Measurements from ENCODE around the gene MPND.
"Not testable (repeated sequence)": the region's sequence is repeated elsewhere in the genome, so short reads cannot be mapped to it uniquely, and the experiment has no call there.

Gene MPND

DNA sequence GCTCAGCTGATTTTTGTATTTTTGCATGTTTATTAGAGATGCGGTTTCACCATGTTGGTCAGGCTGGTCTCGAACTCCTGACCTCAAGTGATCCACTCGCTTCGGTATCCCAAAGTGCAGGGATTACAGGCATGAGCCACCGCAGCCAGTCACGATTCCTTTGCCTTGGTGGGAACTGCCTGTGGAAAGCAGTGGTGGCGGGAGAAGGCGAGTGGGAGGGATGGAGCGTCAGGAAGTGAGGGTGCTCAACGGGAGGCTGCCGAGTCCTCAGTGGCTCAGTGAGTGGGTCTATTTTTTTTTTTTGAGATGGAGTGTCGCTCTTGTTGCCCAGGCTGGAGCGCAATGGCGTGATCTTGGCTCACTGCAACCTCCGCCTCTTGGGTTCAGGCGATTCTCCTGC, 5.9 kb downstream of the MPND start:
- DNase-seq (ENCODE audit: low read depth in 2 of 2) = not testable (repeated sequence)

DNA sequence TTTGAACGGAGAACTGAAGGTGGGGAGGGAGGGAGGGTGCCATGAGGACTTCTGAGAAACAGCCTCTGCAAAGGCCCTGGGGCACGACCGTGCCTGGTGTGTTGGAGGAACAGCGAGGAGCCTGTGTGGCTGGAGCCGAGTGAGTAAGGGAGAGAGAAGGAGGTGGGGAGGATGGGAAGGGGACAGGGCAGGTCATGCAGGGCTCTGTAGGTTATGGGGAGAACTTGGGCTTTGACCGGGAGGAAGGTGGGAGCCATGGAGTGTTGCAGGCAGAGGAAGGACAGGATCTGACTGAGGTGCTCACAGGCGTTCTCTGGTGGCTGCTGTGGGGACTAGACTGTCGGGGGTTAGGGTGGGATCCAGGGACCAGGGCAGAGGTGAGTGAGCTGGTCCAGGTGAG, 6.7 kb downstream of the MPND start:
- no peak for DNase-seq (ENCODE audit: low read depth in 2 of 2)

DNA sequence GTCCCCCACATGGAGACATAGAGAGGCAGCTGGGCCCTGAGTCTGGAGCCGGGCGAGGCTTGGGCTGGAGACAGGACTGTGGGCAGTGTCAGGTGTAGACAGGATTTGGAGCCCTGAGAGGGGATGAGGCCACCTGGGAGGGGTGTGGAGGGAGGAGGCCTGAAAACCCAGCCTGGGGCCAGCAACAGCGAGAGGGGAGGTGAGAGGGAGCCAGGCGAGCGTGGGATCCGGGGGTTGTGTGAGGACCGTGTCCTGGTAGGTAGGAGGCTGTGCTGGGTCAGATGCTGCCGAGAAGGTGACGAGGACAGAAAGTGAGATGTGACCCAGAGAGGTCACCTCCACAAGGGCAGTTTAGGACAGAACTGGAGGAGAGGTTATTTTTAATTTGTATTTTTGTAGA, 7.4 kb downstream of the MPND start:
- no peak for DNase-seq (ENCODE audit: low read depth in 2 of 2)

DNA sequence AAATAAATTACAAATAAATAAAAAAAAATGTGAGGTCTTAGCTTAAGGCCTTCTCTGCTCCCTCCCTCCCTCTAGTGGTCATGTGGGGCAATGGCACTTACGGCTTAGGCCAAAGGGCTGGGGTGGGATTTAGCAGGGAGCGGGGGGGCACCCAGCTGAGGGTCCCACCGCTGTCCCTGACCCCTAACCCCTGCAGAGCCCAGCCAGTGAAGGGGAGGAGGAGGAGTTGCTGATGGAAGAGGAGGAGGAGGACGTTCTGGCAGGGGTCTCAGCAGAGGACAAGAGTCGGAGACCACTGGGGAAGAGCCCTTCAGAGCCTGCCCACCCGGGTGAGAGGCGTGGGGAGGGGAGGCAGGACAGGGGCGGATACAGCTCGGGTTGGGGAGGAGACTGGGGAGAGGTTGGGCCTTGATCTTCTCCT, 9.3 kb downstream of the MPND start:
- peak; percentile 16 to 27 for DNase-seq (ENCODE audit: low read depth in 2 of 2)

DNA sequence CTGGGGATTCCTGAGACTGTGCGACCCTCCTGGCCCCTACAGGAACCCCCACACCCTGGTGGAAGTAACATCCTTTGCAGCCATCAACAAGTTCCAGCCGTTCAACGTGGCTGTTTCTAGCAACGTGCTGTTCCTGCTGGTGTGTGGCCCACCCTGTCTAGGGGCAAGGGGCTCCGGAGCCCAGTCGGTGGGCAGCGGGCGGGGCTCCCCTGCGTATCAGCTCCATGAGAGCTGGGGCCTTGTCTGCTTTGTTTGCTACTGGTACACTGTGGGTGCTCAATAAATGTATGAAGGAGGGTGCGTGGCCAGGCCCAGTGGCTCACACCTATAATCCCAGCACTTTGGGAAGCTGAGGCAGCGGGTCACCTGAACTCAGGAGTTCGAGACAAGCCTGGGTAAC, 10.9 kb downstream of the MPND start:
- DNase-seq (ENCODE audit: low read depth in 2 of 2) = no peak

DNA sequence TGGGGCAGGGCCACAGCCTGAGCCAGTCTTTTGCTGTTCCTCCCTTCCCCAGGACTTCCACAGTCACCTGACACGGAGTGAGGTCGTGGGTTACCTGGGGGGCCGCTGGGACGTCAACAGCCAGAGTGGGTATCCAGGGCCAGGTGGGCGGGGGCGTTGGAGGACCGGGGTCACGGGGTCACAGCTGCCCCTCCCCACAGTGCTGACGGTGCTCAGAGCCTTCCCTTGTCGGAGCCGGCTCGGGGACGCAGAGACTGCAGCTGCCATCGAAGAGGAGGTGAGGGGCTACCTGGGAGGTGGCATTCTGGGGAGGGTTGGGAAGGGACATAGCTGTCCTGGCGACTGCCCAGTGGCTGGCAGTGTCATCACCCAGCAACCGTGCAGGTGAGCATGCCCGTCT, 11.5 kb downstream of the MPND start:
- no peak for DNase-seq (ENCODE audit: low read depth in 2 of 2)

DNA sequence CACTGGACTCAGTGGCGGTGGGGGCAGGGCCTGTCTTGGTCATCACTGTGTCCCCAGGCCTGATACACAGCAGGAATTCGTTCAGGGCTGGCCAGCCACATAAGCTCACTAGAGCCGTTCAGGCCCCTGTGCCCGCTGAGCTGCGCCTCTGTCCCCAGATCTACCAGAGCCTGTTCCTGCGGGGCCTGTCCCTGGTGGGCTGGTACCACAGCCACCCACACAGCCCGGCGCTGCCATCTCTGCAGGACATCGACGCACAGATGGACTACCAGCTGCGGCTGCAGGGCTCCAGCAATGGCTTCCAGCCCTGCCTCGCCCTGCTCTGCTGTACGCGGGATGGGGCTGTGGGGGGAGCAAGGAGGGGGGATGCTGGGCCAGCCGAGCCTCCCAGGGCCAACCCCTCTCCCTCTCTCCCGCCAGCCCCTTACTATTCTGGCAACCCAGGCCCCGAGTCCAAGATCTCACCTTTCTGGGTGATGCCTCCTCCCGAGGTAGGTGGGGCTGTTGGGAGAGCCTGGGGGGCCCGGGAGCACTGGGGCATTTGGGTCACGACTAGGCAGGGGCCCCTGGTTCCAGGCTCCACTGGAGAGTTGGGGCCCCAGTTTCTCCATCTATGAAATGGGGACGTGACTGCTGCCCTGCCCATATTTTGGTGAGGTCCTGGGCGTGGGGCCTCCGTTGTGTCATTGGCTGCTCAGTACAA, 13.9 kb downstream of the MPND start:
- no peak for DNase-seq (ENCODE audit: low read depth in 2 of 2)

DNA sequence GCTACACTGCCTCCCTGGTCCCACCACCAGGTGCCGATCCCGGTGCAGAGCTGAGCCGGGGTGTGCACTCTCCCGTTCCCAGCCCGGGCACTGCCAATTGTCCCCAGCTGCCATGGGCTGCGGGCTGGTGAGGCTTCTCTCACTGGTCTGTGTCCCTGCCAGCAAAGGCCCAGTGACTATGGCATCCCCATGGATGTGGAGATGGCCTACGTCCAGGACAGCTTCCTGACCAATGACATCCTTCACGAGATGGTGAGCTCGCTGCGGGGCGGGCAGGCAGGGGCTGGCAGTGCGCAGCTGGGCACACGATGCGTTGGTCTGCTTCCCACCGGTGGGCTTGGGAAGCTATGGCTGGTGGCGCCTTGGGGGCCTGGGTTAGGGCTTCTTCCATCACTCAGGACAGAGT, 14.6 kb downstream of the MPND start:
- DNase-seq (ENCODE audit: low read depth in 2 of 2) = no peak

DNA sequence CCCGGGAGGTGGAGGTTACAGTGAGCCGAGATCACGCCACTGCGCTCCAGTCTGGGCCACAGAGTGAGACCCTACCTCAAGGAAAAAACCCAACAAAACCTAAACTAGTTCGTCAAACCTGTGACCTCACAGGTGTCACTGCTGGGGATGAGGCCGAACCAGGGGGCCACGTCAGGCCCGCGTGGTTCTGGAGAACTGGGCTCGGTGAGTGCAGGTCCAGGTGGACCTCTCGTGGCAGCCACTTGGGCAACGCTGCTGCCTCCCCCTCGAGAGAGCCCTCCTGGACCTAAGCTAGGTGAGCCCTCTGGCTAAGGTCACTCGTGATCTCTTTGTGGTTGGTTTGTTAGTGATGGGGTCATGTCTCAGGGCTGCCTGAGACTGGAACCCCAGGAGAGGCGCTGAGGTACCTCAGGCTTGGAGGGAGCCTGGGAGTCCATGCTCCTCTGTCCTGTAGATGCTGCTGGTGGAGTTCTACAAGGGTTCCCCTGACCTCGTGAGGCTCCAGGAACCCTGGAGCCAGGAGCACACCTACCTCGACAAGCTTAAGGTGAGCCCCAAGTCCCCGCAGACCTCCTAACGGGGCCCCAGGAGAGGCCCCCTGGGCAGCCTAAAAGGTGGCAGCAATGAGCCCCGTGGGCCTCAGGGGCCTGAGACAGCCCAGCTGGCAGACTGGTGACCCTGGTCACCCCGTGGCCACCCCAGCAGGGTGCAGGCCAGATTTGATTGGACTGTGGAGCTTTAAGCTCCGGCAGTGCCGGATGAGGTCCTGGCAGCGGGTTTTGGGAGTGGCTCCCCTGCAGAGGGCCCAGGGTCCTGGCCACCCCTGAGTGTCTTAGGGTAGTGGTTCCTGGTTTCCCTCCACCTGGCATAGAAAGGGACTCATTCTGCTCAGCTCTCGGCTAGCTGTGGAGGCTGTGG, 15.6 kb downstream of the MPND start:
- no peak for DNase-seq (ENCODE audit: low read depth in 2 of 2)

DNA sequence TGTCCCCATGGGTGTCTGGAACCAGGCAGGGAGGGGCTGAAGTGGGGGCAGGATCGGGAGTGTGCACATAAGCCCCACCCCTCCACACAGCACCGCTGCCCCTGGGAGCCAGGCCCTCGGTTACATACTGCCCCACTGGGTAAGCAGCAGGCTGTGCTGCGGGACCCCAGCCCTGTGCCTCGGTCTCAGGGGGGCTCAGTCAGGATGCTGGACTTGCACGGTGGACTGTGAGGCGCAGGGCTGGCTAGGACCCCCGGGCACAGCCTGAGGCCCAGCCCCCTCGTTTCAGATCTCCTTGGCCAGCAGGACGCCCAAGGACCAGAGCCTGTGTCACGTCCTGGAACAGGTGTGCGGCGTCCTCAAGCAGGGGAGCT, 16.3 kb downstream of the MPND start:
- DNase-seq (ENCODE audit: low read depth in 2 of 2) = no peak

DNA sequence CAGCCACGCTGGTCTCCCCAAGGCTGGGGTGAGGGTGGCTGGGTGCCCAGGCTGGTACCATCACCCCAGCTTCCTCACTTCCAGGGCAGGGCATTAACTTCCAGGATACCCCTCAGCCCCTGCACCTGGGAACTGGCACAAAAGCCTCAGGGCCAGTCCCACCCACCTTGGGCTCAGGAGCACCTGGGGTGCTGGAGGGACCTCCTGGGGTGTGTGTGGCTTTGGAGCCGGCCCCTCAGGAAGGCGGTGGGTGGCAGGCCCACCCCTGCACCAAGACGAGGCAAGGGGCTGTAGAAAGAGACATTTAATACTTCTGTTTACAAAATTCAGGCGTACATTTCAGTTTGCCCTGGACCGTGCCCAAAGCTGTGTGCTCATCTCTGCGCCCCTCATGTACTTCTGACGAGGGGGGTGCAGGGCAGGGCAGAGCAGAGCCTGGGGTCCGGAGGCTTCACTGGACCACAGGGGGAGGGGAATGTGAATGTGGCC, 16.8 kb downstream of the MPND start:
- no peak for DNase-seq (ENCODE audit: low read depth in 2 of 2)

DNA sequence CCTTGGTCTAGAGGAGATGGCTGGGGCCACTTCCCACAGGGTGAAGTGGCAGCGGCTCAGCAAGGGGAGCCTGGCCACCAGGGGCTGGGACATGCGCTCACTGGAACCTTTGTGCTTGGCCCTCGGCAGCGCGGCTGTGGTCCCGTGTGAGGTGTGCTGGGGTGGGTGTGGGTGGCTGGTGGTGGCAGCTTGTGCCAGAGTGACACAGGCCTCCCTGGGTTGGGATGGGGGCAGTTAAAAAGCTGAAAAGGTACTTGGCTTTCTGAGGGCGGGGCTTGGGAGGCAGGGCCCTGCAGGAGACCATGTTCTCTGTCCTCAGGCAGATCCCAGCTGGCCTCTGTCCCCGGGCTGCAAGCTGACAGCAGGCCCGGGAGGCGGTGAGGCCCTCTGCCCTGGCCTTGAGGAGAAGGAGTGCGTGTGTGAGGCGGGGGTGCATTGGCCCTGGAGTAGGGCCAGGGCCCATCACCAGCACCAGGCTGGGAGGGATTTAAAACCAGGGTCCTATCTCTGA, 17.3 kb downstream of the MPND start:
- no peak for DNase-seq (ENCODE audit: low read depth in 2 of 2)

DNA sequence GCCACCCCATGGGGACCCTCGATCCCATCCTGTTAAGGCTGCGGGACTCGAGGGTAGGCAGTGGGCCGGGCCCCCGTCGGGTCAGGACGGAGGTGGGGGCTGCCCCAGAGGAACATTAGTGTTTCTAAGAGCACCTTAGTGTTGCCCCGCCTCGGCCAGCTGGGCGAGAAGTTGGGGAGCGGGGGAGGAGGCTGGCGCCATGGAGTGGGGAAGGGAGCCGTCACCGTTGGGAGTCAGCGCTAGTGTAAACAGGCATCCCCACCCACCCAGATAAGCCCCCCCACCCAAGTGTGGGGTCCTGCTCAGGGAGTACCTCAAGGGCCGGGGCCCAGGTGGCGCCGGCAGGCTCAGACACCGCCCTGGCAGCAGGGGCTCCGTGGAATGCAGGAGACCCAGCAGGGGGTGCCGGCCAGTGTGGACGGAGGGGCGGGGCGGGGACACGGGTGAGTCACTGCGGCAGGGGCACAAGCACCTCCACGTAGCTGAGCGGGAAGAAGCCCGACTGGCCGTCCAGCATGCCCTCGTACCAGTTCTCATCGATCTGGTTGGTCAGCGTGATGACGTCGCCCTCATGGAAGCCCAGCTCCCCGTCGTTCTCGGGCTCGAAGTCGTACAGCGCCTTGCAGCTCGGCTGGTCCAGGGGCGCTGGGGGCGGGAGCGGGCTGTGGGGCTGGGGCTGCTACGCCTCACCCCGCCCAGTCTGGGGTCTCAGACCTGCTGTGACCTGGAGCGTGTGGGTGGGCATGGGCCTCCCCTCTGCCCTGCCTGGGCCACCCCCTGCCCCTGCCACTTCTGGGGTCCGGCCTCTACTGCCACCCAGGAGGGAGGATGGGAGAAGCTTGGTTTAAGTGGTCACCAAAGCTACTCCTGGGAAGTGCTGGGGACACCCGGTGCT, 18.0 kb downstream of the MPND start:
- DNase-seq (ENCODE audit: low read depth in 2 of 2) = no peak

DNA sequence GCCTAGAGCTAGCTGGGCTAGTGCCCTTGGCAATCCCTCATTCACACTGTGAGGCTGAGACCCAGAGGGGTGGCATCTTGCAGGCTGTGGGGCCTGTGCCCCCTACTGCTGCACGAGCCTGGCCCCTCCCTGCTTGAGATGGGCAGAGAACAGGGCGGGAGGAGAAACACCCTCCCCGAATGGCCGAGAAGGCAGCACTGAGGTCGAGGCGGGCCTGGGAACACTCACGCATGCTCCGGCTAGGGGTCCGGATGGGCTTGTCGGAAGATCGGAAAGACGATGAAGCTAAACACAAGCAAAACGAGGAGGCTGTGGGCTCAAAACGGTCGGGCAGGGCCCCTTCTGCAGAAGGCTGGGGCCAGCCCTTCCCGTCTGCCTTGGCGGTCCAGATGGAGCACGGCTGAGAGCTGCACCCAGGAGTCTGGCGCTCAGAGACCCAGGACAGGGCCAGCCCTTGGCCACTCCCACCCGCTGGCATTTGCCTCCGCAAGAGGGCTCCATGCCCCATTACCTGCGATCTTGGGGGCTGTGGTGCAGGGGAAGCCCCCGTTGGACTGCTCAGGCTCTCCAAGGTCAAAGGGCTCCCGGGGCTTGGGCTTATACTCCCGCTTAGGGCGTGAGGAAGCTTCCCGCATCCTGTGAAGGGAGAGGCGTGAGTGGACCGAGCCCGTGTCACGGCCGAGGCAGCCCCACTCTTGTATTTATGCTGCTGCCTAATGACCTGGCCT, 18.9 kb downstream of the MPND start:
- no peak for DNase-seq (ENCODE audit: low read depth in 2 of 2)

DNA sequence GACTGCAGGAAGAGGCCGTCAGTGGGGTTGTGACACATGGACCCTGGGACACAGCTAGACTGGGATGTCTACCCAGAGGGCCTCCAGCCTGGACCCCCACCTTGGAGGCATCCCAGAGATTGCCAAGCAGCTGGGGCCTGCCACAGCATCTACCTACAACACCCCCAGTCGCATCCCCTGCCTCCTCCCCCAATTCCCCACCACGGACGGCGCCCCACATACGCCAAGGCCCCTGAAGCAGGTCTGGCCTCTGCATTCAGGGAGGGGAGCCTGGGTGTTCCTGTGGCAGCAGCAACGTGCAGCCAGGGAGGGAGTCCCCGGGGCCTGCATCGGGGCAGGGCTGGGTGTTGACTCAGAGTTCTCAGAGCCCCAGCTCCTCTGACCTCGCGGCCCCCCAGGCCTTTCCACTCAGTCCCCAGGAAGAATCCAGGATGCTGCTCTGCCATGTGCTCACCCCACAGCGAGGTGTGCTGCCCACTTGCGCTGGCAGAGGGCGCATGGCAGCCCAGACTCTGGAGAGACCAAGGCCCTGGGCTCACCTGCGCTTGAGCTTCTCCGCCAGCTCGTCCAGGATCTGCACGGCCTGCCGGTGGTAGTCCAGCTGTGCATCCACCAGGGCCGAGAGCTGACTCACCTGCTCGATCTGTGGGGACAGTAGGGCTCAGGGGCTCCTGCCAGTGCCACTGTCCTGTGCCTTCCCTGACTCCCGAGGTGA, 19.6 kb downstream of the MPND start:
- no peak for DNase-seq (ENCODE audit: low read depth in 2 of 2)

DNA sequence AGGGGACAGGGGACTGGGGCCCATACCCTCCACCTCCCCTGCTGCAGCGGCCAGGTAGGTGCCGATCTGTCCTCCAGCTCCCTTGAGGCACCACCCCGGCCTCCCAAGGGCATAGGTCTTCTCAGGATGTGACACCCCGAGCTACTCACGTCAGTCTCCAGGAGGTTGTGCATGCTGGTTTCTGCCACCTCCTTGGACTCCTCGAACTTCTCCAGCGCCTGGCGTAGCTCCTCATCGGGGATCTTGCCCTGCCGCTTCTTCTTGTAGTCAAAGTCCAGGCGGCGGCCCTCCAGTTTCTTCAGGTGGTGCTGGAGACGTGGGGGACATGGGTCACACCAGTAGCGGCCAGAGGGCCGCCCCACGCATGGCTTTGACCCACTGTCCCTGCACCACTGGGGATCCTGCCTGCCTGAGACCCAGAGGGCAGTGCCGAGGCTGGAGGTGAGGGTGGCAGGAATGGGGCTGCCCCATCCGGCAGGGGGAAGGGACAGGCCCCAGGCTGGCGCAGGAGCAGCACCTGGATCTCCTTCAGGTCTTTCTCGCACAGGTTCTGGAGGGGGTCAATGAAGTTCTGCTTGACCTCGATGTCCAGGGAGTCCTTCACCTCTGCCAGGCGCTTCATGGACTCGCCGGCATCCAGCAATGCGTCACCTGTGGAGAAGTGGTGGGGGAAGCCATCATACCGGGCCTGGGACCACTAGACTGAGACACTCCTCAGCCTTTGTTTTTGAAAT, 20.4 kb downstream of the MPND start:
- no peak for DNase-seq (ENCODE audit: low read depth in 2 of 2)

DNA sequence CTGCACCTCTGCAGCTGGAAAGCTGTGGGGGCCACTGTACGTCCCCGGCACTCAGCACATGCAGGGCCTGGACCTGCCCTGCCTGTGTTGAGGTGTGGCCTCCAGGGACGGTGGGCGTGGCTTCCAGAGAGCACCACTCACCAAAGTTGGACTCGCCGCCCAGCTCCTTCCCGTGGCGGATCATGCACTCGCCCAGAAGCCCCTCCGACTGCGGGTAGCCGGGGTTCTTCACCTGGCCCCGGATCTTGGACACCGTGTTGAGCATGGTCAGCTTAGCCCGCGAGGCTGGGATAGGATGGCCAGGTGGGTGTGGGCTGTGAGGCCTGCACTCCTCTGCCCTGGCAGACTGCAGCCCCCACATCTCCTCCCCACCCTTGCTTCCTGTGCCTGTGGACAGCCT, 22.0 kb downstream of the MPND start:
- DNase-seq (ENCODE audit: low read depth in 2 of 2) = no peak

DNA sequence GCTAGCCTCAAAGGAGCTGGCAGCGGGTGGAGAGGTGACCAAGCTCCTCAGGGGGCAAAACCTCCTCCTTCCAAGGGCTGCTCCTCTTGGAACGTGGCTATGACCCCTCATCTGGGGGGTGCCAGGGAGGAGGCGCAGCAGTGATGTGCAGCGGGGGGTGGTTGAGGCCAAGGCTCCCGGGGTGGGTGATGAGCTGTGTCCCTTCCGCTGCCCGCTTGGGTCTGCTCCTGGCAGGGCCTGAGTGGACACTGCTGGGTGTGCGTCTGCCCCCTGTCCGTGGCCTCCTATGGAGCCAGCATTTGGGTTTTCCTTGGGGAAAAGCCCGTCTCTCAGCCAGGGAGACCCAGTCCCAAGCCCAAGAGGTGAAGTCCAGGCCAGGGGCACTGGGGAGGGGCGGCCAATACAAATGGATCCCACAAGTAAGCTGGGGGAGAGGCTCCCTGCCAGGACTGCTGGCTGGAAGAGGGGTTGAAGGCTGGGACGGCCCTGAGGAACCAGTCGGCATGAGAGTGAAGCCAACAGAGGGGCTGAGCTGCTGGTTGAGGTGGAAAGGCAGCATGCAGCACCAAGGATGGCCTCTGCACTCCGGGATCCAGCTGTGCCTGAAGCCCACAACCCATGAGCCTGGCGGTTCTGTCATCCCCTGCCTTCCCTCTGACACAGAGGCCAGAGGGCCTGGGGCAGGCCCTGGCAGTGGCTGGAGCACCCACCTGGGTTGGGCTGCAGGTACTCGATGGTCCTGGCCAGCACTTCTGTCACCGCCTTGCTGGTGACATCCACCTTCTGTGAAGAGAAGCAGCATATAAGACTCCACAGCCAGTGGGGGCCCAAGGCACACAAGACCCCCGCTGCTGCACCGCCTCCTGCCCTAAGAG, 22.7 kb downstream of the MPND start:
- DNase-seq (ENCODE audit: low read depth in 2 of 2) = no peak

All from stimulated activated CD8-positive, alpha-beta memory T cell treated with anti-CD3 and anti-CD28 coated beads, Interleukin-7, amount 100 ng/mL, for 1 hour (primary cell).